CD4-positive, alpha-beta T cell (primary cell): Measurements from ENCODE around the gene ANO10. TPM values are rescaled to one million over a fixed set of nuclear protein-coding genes. Genes with fewer than 3 reads are reported as not detected.

Experiments
- ATAC-seq: fragments of 200-7000 bp; cut with Tn5 transposase; one replicate; pipeline ENCODE4 v1.10.0; 2022; ENCODE audit warnings: mild to moderate bottlenecking; ENCODE audit not compliant: poor library complexity
- CTCF ChIA-PET: fragments of 350-600 bp; sonication (Branson Sonifier 250); formaldehyde crosslinking; loops from one replicate; lab custom pipeline; 2021; ENCODE audit warnings: antibody characterized with exemption, inconsistent platforms; lab: Charles Lee
- POLR2A ChIA-PET: fragments of 350-600 bp; sonication (Branson Sonifier 250); formaldehyde crosslinking; loops from one replicate; lab custom pipeline; 2021; ENCODE audit warnings: antibody characterized with exemption, inconsistent platforms; lab: Charles Lee
- DNase-seq, 14 experiments: peaks; one replicate each; pipeline ENCODE4 v3.0.0-alpha.2; 2013 to 2020; ENCODE audit warnings: mixed read lengths in 2 of 14
- H3K27ac ChIP-seq, 2 donors: one replicate each; pipeline versions ENCODE4 v1.5.1 to v1.7.0; 2013; ENCODE audit warnings: low read length in 2 of 2, low read depth in 1 of 2, mild to moderate bottlenecking in 1 of 2
- H3K27me3 ChIP-seq, 2 experiments: 1 replicate in 1 of 2; 2 replicates in 1 of 2; pipeline versions ENCODE4 v1.6.1 to v1.7.0; 2013; ENCODE audit warnings: low read length in 2 of 2, control low read depth in 1 of 2, mild to moderate bottlenecking in 1 of 2, moderate library complexity in 1 of 2; ENCODE audit not compliant: insufficient read depth in 2 of 2, control insufficient read depth in 1 of 2
- H3K36me3 ChIP-seq: one replicate; pipeline ENCODE4 v1.6.1; 2013; ENCODE audit warnings: low read length, control low read depth; ENCODE audit not compliant: insufficient read depth
- H3K4me1 ChIP-seq: one replicate; pipeline ENCODE4 v1.6.1; 2013; ENCODE audit warnings: low read length, control low read depth; ENCODE audit not compliant: insufficient read depth
- H3K4me3 ChIP-seq: one replicate; pipeline ENCODE4 v1.5.1; 2013; ENCODE audit warnings: mild to moderate bottlenecking, low read length, moderate library complexity
- H3K9me3 ChIP-seq, 2 experiments: 1 replicate in 1 of 2; 2 replicates in 1 of 2; pipeline versions ENCODE4 v1.6.1 to v1.7.0; 2013; ENCODE audit warnings: low read length in 2 of 2, mild to moderate bottlenecking in 2 of 2, control low read depth in 1 of 2, moderate library complexity in 1 of 2; ENCODE audit not compliant: control insufficient read depth in 1 of 2, insufficient read depth in 1 of 2
- H3K27ac Mint-ChIP-seq: one replicate; pipeline ENCODE4 v1.8.0; 2020; ENCODE audit warnings: mixed read lengths
- H3K27me3 Mint-ChIP-seq: one replicate; pipeline ENCODE4 v1.8.0; 2021; ENCODE audit warnings: mixed read lengths
- H3K36me3 Mint-ChIP-seq: one replicate; pipeline ENCODE4 v1.8.0; 2021; ENCODE audit warnings: low read depth, mixed read lengths
- H3K4me1 Mint-ChIP-seq: one replicate; pipeline ENCODE4 v1.8.0; 2021; ENCODE audit warnings: low read depth, mixed read lengths
- H3K4me3 Mint-ChIP-seq: one replicate; pipeline ENCODE4 v1.8.0; 2020; ENCODE audit warnings: mild to moderate bottlenecking, mixed read lengths
- H3K9me3 Mint-ChIP-seq: one replicate; pipeline ENCODE4 v1.8.0; 2020; ENCODE audit warnings: mixed read lengths
- intact Hi-C, 2 experiments: fragments of 100-400 bp; cut with DNase I in 1 of 2; cut with micrococcal nuclease in 1 of 2; formaldehyde crosslinking; loops; one replicate each; pipeline versions ENCODE4 v1.15.1 to v1.9.0; 2023 to 2025; cut with DNase I, micrococcal nuclease
- total RNA-seq, 174 experiments: library from RNA in 2 of 174; stranded (reverse) in 2 of 174; gene quantifications; one replicate each; pipeline ENCODE4 v1.2.3 and lab custom pipeline; 2021 to 2026
- TF ChIP-seq, protein P1 (sequence below): fragments of 200-600 bp; IDR thresholded peaks from one replicate; pipeline ENCODE4 v1.8.0; 2022; ENCODE audit warnings: antibody characterized with exemption, mild to moderate bottlenecking

Gene ANO10
- total RNA-seq, 2 experiments from 2014 or later: 6.9 to 8.0 TPM

DNA sequence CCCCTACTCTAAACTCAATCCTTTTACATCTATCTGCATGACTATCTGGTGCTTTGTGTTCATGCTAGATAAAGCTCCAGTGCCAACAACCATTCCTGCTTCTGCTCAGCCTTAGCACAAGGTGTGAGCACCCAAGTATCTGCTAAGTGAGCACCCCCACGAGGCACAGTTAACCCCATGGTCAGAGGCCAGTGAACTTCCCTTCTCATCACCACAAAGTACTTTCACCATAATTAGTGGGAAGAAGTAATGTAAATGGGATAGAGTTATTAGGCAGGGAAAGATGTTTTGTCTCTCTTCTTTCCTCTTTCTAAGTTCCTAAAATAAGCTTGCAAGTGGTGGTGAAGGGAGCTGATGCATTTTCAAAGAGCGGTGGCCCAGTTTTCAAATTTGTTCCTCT lies 96.4 kb downstream of the ANO10 start:
- peaks cover 20% of the 10 kb centered on the region for H3K36me3 Mint-ChIP-seq
- intact Hi-C loops: no loop called here
- no peak overlapping the region for H3K27ac ChIP-seq
- DNase-seq: no peak
- TF ChIP-seq, protein P1, sequence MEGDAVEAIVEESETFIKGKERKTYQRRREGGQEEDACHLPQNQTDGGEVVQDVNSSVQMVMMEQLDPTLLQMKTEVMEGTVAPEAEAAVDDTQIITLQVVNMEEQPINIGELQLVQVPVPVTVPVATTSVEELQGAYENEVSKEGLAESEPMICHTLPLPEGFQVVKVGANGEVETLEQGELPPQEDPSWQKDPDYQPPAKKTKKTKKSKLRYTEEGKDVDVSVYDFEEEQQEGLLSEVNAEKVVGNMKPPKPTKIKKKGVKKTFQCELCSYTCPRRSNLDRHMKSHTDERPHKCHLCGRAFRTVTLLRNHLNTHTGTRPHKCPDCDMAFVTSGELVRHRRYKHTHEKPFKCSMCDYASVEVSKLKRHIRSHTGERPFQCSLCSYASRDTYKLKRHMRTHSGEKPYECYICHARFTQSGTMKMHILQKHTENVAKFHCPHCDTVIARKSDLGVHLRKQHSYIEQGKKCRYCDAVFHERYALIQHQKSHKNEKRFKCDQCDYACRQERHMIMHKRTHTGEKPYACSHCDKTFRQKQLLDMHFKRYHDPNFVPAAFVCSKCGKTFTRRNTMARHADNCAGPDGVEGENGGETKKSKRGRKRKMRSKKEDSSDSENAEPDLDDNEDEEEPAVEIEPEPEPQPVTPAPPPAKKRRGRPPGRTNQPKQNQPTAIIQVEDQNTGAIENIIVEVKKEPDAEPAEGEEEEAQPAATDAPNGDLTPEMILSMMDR: no peak
- H3K4me1 Mint-ChIP-seq: no peaks in the 10 kb centered on the region
- no peak overlapping the region for H3K27ac Mint-ChIP-seq
- H3K9me3 Mint-ChIP-seq: peaks cover 5% of the 10 kb centered on the region
- H3K4me3 ChIP-seq: no peak overlapping the region
- H3K36me3 ChIP-seq: no peaks in the 10 kb centered on the region
- H3K9me3 ChIP-seq: no peaks in the 10 kb centered on the region
- H3K27me3 Mint-ChIP-seq: no peaks in the 10 kb centered on the region
- H3K4me1 ChIP-seq: no peaks in the 10 kb centered on the region
- no peak for ATAC-seq
- POLR2A ChIA-PET: no interaction called here
- CTCF ChIA-PET: no interaction called here
- H3K27me3 ChIP-seq: no peaks in the 10 kb centered on the region
- no peak overlapping the region for H3K4me3 Mint-ChIP-seq

DNA sequence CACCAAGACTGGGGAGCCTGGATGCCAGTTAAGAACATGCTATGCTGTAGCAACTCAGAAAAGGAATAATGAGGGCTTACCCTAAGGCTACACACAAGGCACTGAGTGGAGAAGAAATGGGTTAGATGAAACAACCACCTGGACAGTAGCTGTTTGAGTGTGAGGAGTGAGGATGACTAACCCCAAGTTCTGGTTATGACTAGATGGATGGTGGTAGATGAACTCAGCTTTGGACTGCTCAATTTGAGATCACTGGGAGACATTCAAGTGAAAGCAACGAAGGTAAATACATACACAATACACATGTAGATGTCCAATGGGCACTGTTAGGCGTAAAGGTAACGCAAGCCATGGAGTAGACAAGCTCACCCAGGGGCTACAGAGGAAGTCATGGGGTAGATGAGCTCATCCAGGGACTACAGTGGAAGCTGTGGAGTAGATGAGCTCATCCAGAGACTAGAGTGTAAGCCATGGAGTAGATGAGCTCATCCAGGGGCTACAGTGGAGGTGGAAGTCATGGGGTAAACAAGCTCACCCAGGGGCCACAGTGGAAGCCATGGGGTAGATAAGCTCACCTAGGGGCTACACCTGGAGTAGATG lies 98.3 kb downstream of the ANO10 start:
- Mint-ChIP-seq H3K4me1 (no peaks in the 10 kb centered on the region), H3K27ac (no peak overlapping the region), H3K4me3 (no peak overlapping the region), H3K27me3 (no peaks in the 10 kb centered on the region), H3K36me3 (peaks cover 32% of the 10 kb centered on the region), H3K9me3 (peaks cover 15% of the 10 kb centered on the region)
- intact Hi-C loops: no loop called here
- CTCF ChIA-PET: interaction anchor here (1.5 kb wide), 1 partner anchor 34 kb away, joined by 3 read pairs; no protein-coding TSS in a partner anchor
- Histone ChIP-seq H3K9me3 (no peaks in the 10 kb centered on the region), H3K27ac (no peak overlapping the region), H3K27me3 (no peaks in the 10 kb centered on the region), H3K36me3 (no peaks in the 10 kb centered on the region), H3K4me1 (no peaks in the 10 kb centered on the region), H3K4me3 (no peak overlapping the region)
- TF ChIP-seq, protein P1: no peak
- no peak for ATAC-seq
- DNase-seq: no peak
- POLR2A ChIA-PET: interaction anchor here (0.8 kb wide), 1 partner anchor 9 kb away, joined by 3 read pairs; no protein-coding TSS in a partner anchor

DNA sequence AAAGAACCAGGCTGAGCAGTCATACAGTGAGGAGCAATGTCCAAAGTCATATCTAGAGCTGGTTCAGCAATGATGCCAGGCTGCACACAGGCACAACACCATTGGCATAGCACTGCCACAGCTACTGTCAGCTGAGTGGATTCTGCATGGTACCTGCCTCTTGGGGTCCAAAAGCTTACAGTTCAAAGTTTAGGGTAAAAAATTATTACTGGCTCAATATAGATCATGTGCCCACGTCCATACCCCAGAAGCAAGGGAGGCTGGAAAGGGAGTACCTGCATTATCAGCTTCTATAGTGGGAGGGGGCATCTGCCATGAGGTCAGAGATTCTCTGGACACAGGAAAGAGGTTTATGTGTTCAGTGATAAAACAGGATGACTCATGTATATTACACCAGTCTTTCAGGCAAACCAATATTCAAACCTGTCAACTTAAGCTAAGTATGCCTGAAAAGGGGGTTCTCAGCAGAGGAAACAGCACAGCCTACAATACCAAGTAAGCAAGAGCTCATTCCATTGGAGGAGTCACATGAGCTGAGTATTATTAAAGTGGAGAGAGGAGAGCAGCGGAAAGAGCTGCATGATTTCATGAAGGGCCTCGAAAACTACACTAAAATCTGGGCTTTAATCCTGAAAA lies 99.0 kb downstream of the ANO10 start:
- Mint-ChIP-seq H3K4me1 (no peaks in the 10 kb centered on the region), H3K27ac (no peak overlapping the region), H3K4me3 (no peak overlapping the region), H3K27me3 (no peaks in the 10 kb centered on the region), H3K36me3 (peaks cover 34% of the 10 kb centered on the region), H3K9me3 (peaks cover 15% of the 10 kb centered on the region)
- ATAC-seq: no peak
- ChIA-PET POLR2A (no interaction called here), CTCF (interaction anchor here (1.5 kb wide), 1 partner anchor 35 kb away, joined by 3 read pairs; no protein-coding TSS in a partner anchor)
- Histone ChIP-seq H3K4me1 (no peaks in the 10 kb centered on the region), H3K4me3 (no peak overlapping the region), H3K36me3 (no peaks in the 10 kb centered on the region), H3K9me3 (no peaks in the 10 kb centered on the region), H3K27ac (no peak overlapping the region), H3K27me3 (no peaks in the 10 kb centered on the region)
- no peak for DNase-seq
- intact Hi-C loops: no loop called here
- TF ChIP-seq, protein P1: no peak
